Aorta (tissue), 5 donors: ENCODE results near the gene PPP4R2. TPM values are rescaled to one million over a fixed set of nuclear protein-coding genes. Genes with fewer than 3 reads are reported as not detected.

ENCODE experiments used
- ATAC-seq: fragments of 200-7000 bp; cut with Tn5 transposase; one replicate; pipeline ENCODE4 v1.9.1; 2022; ENCODE audit warnings: moderate library complexity; ENCODE audit not compliant: low FRiP score
- DNase-seq, 2 donors: peaks; one replicate each; pipeline ENCODE4 v3.0.0-alpha.2; 2020
- H3K27ac ChIP-seq, 2 donors: one replicate each; pipeline ENCODE4 v1.5.1; 2013; ENCODE audit warnings: low read length in 2 of 2, mild to moderate bottlenecking in 2 of 2, moderate library complexity in 2 of 2, control low read depth in 1 of 2, inconsistent platforms in 1 of 2, low read depth in 1 of 2
- H3K27me3 ChIP-seq, 2 donors: one replicate each; pipeline ENCODE4 v1.6.1; 2013; ENCODE audit warnings: control low read depth in 1 of 2, low read length in 1 of 2, mild to moderate bottlenecking in 1 of 2, moderate library complexity in 1 of 2; ENCODE audit not compliant: insufficient read depth in 2 of 2, control insufficient read depth in 1 of 2
- H3K36me3 ChIP-seq, 2 donors: one replicate each; pipeline ENCODE4 v1.6.1; 2013; ENCODE audit warnings: control low read depth in 1 of 2, low read length in 1 of 2, mild to moderate bottlenecking in 1 of 2; ENCODE audit not compliant: insufficient read depth in 2 of 2, control insufficient read depth in 1 of 2
- H3K4me1 ChIP-seq, 2 donors: one replicate each; pipeline ENCODE4 v1.6.1; 2013; ENCODE audit warnings: low read length in 2 of 2, control low read depth in 1 of 2, mild to moderate bottlenecking in 1 of 2, moderate library complexity in 1 of 2; ENCODE audit not compliant: insufficient read depth in 2 of 2, control insufficient read depth in 1 of 2
- H3K4me3 ChIP-seq, 2 donors: one replicate each; pipeline ENCODE4 v1.5.1; 2013; ENCODE audit warnings: low read length in 2 of 2, control low read depth in 1 of 2, mild to moderate bottlenecking in 1 of 2
- H3K9me3 ChIP-seq: one replicate; pipeline ENCODE4 v1.6.1; 2013; ENCODE audit warnings: mild to moderate bottlenecking, low read length; ENCODE audit not compliant: control insufficient read depth
- WGBS, 2 donors: extraction: QIAGEN DNeasy Blood & Tissue Kit; methylation state at CpG; one replicate each; pipeline ENCODE4 v1.1.7; 2013; 5-methylcytosine and 5-hydroxymethylcytosine counted together
- intact Hi-C, 2 donors: fragments of 100-400 bp; cut with DNase I; formaldehyde crosslinking; loops; one replicate each; pipeline versions ENCODE4 v1.14.2 to v1.15.0; 2022
- polyA plus RNA-seq, 2 donors: library from polyadenylated mRNA; stranded (reverse); fragments of 200-250 nt; gene quantifications; one replicate each; pipeline ENCODE4 v1.2.3, GENCODE V29; 2013
- total RNA-seq, 2 donors: library from RNA; stranded (reverse); fragmentation: NEBNext Ultra II Directional; extraction: Animal tissue kit (Norgen Biotek cat#: 25700); gene quantifications; one replicate each; pipeline ENCODE4 v1.2.1, GENCODE V29; 2021
- donor health status: healthy with polysubstance abuse.
- donor health status: Bipolar disorder and iron deficiency.
- donor health status: DM: no; HTN: no; CAD: no.
- donor health status: DM: no; HTN: no; CAD: no.
- donor health status: DM: yes; HTN: yes; CAD: no.

PPP4R2 gene
- total and polyA plus RNA-seq, 4 donors = 16.0 to 70.7 (median 40.8) TPM

- Histone ChIP-seq H3K27me3 (no peaks in the 10 kb centered on the region), H3K4me1 (peaks cover 6 to 10% of the 10 kb centered on the region in 2 donors), H3K27ac (no peak overlapping the region), H3K9me3 (no peaks in the 10 kb centered on the region), H3K36me3 (no peaks in the 10 kb centered on the region), H3K4me3 (peak overlapping the region in 1 of 2 donors; percentile 3)
- ATAC-seq (no peak), DNase-seq (no peak)
- intact Hi-C loops = no loop called here
- 8 to 19% methylated on average over 3 of the region's 3 CpGs for WGBS, 2 donors
These were observed 44.9 kb downstream of the PPP4R2 start for GRCh38 chr3:73041537-73041936.

DNA sequence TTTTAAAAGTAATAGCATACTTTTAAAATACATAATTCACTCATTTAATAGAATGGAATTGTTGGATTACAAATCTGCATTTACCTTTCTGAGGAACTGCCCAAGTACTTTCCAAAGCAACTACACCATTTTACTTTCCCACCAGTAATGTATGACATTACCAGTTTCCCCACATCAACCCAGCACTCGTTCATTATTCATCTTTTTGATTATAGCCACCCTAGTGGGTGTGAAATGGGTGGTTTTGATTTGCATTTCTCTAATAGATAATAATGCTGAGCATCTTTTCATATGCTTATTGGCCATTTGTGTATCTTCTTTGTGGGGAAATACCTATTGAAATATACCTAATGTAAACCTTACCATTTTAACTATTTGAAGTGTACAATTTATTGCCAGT lies 46.8 kb downstream of the PPP4R2 start:
- intact Hi-C loops = no loop called here
- peaks cover 0 to 4% of the 10 kb centered on the region in 2 donors for H3K4me1 ChIP-seq
- no peak overlapping the region for H3K27ac ChIP-seq
- ATAC-seq (no peak), DNase-seq (no peak)
- H3K9me3 ChIP-seq = no peaks in the 10 kb centered on the region
- H3K4me3 ChIP-seq = no peak overlapping the region
- WGBS, 2 donors = 70 to 76% methylated on average over 1 of the region's 1 CpG
- no peaks in the 10 kb centered on the region for H3K27me3 ChIP-seq
- H3K36me3 ChIP-seq = no peaks in the 10 kb centered on the region

- H3K4me1 ChIP-seq = peaks cover 0 to 4% of the 10 kb centered on the region in 2 donors
- H3K27me3 ChIP-seq = no peaks in the 10 kb centered on the region
- H3K9me3 ChIP-seq = no peaks in the 10 kb centered on the region
- no peak for DNase-seq
- H3K4me3 ChIP-seq = no peak overlapping the region
- ATAC-seq = no peak
- no peak overlapping the region for H3K27ac ChIP-seq
- 91 to 92% methylated on average over 6 of the region's 6 CpGs for WGBS, 2 donors
- H3K36me3 ChIP-seq = no peaks in the 10 kb centered on the region
- intact Hi-C loops = no loop called here
These were observed 48.8 kb downstream of the PPP4R2 start for GRCh38 chr3:73045391-73045790.

GRCh38 chr3:73046195-73046594 lies 49.6 kb downstream of the PPP4R2 start:
- peaks cover 0 to 4% of the 10 kb centered on the region in 2 donors for H3K4me1 ChIP-seq
- no peak for DNase-seq
- 41 to 51% methylated on average over 2 of the region's 2 CpGs for WGBS, 2 donors
- no peak for ATAC-seq
- H3K27ac ChIP-seq = no peak overlapping the region
- H3K36me3 ChIP-seq = no peaks in the 10 kb centered on the region
- H3K4me3 ChIP-seq = no peak overlapping the region
- H3K27me3 ChIP-seq = no peaks in the 10 kb centered on the region
- H3K9me3 ChIP-seq = no peaks in the 10 kb centered on the region
- intact Hi-C loops = no loop called here

GRCh38 chr3:73049319-73049718 lies 52.7 kb downstream of the PPP4R2 start:
- Histone ChIP-seq H3K9me3 (no peaks in the 10 kb centered on the region), H3K27me3 (no peaks in the 10 kb centered on the region), H3K27ac (no peak overlapping the region), H3K4me1 (no peaks in the 10 kb centered on the region), H3K36me3 (no peaks in the 10 kb centered on the region), H3K4me3 (no peak overlapping the region)
- ATAC-seq = no peak
- intact Hi-C loops = no loop called here
- 83 to 84% methylated on average over 10 of the region's 10 CpGs for WGBS, 2 donors
- DNase-seq = no peak

GRCh38 chr3:73052857-73053256 lies 56.2 kb downstream of the PPP4R2 start:
- no peak overlapping the region for H3K27ac ChIP-seq
- 63 to 72% methylated on average over 2 of the region's 2 CpGs for WGBS, 2 donors
- ATAC-seq (no peak), DNase-seq (no peak)
- H3K9me3 ChIP-seq = no peaks in the 10 kb centered on the region
- H3K36me3 ChIP-seq = no peaks in the 10 kb centered on the region
- H3K27me3 ChIP-seq = no peaks in the 10 kb centered on the region
- no peak overlapping the region for H3K4me3 ChIP-seq
- no peaks in the 10 kb centered on the region for H3K4me1 ChIP-seq
- intact Hi-C loops = loop anchor here (5.0 to 10.0 kb wide), 4 partner anchors 58 to 648 kb away; partner anchors contain the start of genes PPP4R2 (in 1 of the 2) and SHQ1 (in 1 of the 2)

GRCh38 chr3:73055583-73055982 lies 59.0 kb downstream of the PPP4R2 start:
- WGBS, 2 donors = 62 to 70% methylated on average over 8 of the region's 8 CpGs
- DNase-seq = no peak
- Histone ChIP-seq H3K9me3 (no peaks in the 10 kb centered on the region), H3K4me3 (no peak overlapping the region), H3K4me1 (no peaks in the 10 kb centered on the region), H3K27ac (no peak overlapping the region), H3K27me3 (no peaks in the 10 kb centered on the region), H3K36me3 (no peaks in the 10 kb centered on the region)
- intact Hi-C loops = loop anchor here (5.0 to 10.0 kb wide), 4 partner anchors 61 to 651 kb away; partner anchors contain the start of genes PPP4R2 (in 1 of the 2) and SHQ1 (in 1 of the 2)
- no peak for ATAC-seq

DNA sequence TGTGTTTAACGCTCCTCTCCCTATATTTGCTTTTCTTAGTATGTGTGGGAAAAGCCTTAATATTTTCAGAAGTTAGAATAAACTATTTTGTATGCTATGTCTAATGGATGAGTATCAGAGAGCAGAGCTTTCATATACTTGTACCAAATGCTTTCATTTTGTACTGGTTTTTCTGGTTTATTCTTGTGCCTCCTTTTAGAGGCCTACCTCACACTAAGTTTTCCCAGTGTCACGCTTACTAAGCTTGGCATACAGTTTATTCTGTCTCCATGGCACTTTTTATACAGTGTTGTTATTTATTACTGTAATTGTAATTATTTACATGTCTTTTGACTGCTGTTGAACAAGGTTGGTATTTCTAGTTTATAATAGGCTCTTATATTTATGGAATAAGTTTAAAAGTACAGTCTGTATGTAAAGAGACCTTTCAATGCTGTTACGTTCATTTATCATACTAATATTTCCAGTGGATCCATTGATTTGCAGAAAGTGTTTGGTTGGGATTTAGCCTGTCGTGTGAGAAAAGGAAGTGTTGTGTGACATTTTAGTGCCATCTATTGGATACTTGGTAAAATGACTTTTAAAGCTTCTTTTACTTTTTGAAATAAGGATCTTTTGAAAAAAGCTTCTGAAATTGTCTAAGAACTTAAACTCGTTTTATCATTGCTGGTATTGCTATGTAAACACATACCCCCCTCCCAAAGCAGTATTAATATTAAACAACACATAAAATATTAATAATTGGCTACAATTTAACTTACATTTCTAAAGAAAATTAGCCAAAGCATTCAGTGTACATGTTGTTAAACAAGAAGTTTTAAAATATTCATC lies 59.6 kb downstream of the PPP4R2 start:
- ATAC-seq (peak; percentile 70), DNase-seq (no peak)
- Histone ChIP-seq H3K9me3 (no peaks in the 10 kb centered on the region), H3K36me3 (no peaks in the 10 kb centered on the region), H3K4me1 (no peaks in the 10 kb centered on the region), H3K27me3 (no peaks in the 10 kb centered on the region), H3K4me3 (no peak overlapping the region), H3K27ac (no peak overlapping the region)
- intact Hi-C loops = loop anchor here (5.0 to 10.0 kb wide), 4 partner anchors 61 to 651 kb away; partner anchors contain the start of genes PPP4R2 (in 1 of the 2) and SHQ1 (in 1 of the 2)
- WGBS, 2 donors = 22 to 23% methylated on average over 5 of the region's 5 CpGs

GRCh38 chr3:73056845-73057150 lies 60.2 kb downstream of the PPP4R2 start:
- intact Hi-C loops = loop anchor here (5.0 to 10.0 kb wide), 4 partner anchors 62 to 652 kb away; partner anchors contain the start of genes PPP4R2 (in 1 of the 2) and SHQ1 (in 1 of the 2)

More at GRCh38 chr3:73056845-73057150, 60.2 kb downstream of the PPP4R2 start:
- Histone ChIP-seq H3K9me3 (no peaks in the 10 kb centered on the region), H3K36me3 (no peaks in the 10 kb centered on the region), H3K27ac (no peak overlapping the region), H3K27me3 (no peaks in the 10 kb centered on the region), H3K4me1 (no peaks in the 10 kb centered on the region), H3K4me3 (no peak overlapping the region)
- DNase-seq (no peak), ATAC-seq (no peak)
